ENCODE data around the gene CCDC171. TPM values are rescaled to one million over a fixed set of nuclear protein-coding genes. Genes with fewer than 3 reads are reported as not detected.

Gene CCDC171
- total RNA-seq, 1 donor = 8.1 TPM

DNA sequence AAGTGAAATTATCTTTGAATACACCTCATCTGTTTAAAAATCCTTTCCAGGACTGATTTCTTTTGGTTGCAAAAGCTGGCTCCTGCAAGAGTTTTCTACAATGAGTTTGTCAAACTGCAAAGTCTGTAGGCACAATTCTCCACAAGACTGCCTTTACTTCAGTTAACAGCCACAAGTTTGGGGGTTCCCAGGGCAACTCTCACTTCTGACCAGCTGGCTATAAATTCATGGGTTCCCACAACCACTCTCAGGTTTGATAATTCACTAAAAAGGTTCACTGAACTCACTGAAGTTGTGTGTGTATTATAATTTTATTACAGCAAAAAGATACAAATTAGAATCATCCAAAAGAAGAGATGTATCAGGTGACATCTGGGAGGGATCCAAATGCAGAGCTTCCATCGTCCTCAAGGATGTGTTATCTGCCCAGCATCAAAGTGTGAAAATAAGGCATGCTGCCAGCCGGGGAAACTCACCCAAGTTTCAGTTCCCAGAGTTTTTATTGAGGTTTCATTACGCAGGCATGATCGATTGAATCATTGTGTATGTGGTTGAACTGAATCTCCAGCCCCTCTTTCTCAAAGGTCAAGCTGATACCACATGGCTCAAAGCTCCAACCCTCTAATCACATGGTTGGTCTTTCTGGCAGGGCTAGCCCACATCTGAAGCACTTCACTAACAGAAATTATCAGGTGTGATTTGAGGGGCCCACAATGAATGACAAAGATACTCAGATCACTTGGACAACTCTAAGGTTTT lies 23.1 kb upstream of the CCDC171 start:
- DNase-seq (ENCODE audit: low read depth) = no peak

DNA sequence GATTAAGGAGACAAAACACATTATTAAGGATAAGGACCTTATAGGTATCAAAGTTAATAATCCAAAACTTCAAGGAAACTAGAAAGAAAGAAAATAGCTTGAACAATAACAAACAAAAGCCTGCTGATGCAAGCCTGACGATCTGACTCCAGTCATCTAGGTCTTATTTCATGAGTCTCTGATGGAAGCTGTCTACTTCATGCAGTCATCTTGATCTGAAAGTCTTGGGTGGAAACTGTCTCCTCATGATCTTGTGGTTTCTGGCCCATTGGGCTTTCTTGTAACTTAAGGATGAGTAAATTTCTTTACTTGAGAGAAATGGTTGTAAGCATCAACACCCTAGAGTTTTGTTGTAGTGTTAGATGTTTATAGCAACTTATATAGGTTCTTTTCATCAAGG lies 21.5 kb upstream of the CCDC171 start:
- TF ChIP-seq, protein P1, sequence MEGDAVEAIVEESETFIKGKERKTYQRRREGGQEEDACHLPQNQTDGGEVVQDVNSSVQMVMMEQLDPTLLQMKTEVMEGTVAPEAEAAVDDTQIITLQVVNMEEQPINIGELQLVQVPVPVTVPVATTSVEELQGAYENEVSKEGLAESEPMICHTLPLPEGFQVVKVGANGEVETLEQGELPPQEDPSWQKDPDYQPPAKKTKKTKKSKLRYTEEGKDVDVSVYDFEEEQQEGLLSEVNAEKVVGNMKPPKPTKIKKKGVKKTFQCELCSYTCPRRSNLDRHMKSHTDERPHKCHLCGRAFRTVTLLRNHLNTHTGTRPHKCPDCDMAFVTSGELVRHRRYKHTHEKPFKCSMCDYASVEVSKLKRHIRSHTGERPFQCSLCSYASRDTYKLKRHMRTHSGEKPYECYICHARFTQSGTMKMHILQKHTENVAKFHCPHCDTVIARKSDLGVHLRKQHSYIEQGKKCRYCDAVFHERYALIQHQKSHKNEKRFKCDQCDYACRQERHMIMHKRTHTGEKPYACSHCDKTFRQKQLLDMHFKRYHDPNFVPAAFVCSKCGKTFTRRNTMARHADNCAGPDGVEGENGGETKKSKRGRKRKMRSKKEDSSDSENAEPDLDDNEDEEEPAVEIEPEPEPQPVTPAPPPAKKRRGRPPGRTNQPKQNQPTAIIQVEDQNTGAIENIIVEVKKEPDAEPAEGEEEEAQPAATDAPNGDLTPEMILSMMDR (IDR thresholded peaks at IDR 0.05; ENCODE audit: insufficient read depth, low read length) = no peak
- DNase-seq (ENCODE audit: low read depth) = no peak
- H3K4me3 ChIP-seq (ENCODE audit: low read depth, low read length) = no peak overlapping the region

More for the DNA sequence above, 23.1 kb upstream of the CCDC171 start:
- TF ChIP-seq, protein P1 (IDR thresholded peaks at IDR 0.05; ENCODE audit: insufficient read depth, low read length) = no peak
- H3K4me3 ChIP-seq (ENCODE audit: low read depth, low read length) = no peak overlapping the region

DNA sequence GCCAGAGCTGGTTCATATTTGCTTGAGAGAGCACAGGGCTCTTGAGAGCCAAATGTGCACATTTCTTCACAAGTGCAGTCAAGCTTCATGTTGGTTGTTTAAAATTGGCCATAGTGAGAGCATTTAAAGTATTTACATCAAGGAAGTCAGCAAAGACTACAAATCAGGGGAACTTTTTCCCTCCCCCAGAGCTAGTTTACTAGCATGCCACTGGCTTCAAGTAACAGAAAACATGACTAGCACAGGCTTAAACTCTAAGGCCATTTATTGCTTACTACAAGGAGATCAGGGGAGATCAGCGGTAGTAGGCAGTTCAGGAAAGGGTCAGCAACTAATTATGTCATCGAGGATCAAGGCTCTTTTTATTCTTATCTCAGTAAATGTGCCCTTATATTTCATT lies 11.0 kb upstream of the CCDC171 start:
- DNase-seq (ENCODE audit: low read depth) = no peak
- TF ChIP-seq, protein P1 (IDR thresholded peaks at IDR 0.05; ENCODE audit: insufficient read depth, low read length) = no peak
- no peak overlapping the region for H3K4me3 ChIP-seq (ENCODE audit: low read depth, low read length)

DNA sequence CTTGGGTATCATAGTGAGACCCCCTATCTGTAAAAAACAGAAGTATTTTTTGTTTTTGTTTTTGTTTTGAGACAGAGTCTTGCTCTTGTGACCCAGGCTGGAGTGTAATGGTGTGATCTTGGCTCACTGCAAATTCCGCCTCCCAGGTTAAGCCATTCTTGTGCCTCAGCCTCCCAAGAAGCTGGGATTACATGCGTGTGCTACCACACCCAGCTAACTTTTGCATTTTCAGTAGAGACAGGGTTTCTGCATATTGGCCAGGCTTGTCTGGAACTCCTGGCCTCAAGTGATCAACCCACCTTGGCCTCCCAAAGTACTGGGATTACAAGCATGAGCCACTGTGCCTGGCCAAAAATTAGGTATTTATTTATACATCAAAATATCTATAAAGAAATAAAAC lies 10.2 kb upstream of the CCDC171 start:
- H3K4me3 ChIP-seq (ENCODE audit: low read depth, low read length) = no peak overlapping the region
- TF ChIP-seq, protein P1 (IDR thresholded peaks at IDR 0.05; ENCODE audit: insufficient read depth, low read length) = no peak

DNA sequence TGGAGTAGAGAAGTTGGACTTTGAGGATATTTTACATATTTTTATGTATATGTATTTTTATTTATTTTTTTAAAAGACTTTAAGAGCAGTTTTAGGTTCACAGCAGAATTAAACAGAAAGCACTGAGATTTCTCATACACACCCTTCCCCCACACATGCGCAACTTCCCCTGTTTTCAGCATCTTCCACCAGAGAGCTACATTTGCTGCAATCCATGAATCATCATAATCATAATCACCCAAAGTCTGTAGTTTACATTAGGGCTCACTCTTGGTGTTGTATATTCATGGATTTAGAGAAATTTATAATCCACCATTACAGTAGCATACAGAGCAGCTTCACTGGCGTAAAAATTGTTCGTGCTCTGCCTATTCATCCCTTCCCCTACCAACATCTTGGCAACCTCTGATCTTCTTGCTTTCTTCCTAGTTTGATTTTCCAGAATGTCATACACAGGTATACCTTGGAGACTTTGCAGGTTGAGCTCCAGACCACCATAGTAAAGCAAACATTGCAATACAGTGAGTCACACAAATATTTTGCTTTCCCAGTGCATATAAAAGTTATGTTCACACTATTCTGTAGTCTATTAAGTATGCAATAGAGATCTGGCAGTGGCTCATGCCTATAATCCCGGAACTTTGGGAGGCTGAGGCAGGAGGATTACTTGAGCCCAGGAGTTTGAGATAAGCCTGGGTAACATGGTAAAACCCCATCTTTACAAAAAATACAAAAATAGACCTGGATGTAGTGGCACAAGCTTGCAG lies 9.6 kb upstream of the CCDC171 start:
- TF ChIP-seq, protein P1 (IDR thresholded peaks at IDR 0.05; ENCODE audit: insufficient read depth, low read length) = no peak
- DNase-seq (ENCODE audit: low read depth) = no peak
- no peak overlapping the region for H3K4me3 ChIP-seq (ENCODE audit: low read depth, low read length)

More for the DNA sequence above, 10.2 kb upstream of the CCDC171 start:
- DNase-seq (ENCODE audit: low read depth) = no peak

DNA sequence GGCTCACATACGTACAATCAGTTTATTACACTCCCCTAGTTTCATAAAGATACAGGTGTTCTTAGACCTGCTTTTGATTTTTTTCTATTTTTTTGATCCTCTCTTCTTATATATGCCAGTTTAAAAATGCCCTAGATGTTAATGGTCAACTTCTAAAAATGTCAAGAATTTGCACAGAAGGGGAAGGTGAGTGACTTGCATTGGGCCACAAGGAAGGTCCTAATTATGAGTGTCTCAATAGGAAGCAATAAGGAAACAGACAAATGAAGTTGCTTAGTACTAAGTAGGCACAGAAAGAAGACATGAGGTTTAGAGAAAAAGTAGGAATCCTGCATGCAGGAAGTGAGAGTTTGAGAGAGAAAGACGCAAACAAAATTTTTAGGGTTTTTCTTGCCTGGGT lies 3.2 kb upstream of the CCDC171 start:
- no peak for DNase-seq (ENCODE audit: low read depth)
- H3K4me3 ChIP-seq (ENCODE audit: low read depth, low read length) = no peak overlapping the region
- TF ChIP-seq, protein P1 (IDR thresholded peaks at IDR 0.05; ENCODE audit: insufficient read depth, low read length) = no peak

All from fibroblast of the aortic adventitia (primary cell).